Thymus (tissue), 11 donors: ENCODE measurements around the gene MAL. TPM values are rescaled to one million over a fixed set of nuclear protein-coding genes. Genes with fewer than 3 reads are reported as not detected.

ENCODE experiments used
- DNase-seq, 9 donors: peaks; one replicate each; pipeline ENCODE4 v3.0.0-alpha.2; 2013; ENCODE audit warnings: low spot score in 9 of 9, low read depth in 6 of 9, missing footprints in 1 of 9
- H3K27ac ChIP-seq, 2 donors: one replicate each; pipeline ENCODE4 v1.5.1; 2013; ENCODE audit warnings: control low read depth in 1 of 2, low read depth in 1 of 2, low read length in 1 of 2, mild to moderate bottlenecking in 1 of 2, moderate library complexity in 1 of 2
- H3K27me3 ChIP-seq, 2 donors: one replicate each; pipeline ENCODE4 v1.5.1; 2013; ENCODE audit warnings: low read length in 1 of 2; ENCODE audit not compliant: control insufficient read depth in 2 of 2, insufficient read depth in 1 of 2
- H3K36me3 ChIP-seq, 2 donors: one replicate each; pipeline ENCODE4 v1.5.1; 2013; ENCODE audit warnings: low read length in 1 of 2, mild to moderate bottlenecking in 1 of 2, moderate library complexity in 1 of 2; ENCODE audit not compliant: control insufficient read depth in 2 of 2, insufficient read depth in 2 of 2
- H3K4me1 ChIP-seq, 2 donors: one replicate each; pipeline ENCODE4 v1.5.1; 2013; ENCODE audit warnings: low read length in 2 of 2; ENCODE audit not compliant: control insufficient read depth in 2 of 2, insufficient read depth in 2 of 2
- H3K4me3 ChIP-seq, 2 donors: one replicate each; pipeline ENCODE4 v1.5.1; 2013; ENCODE audit warnings: low read length in 2 of 2, control low read depth in 1 of 2, mild to moderate bottlenecking in 1 of 2
- H3K9me3 ChIP-seq, 2 donors: one replicate each; pipeline ENCODE4 v1.5.1; 2013; ENCODE audit warnings: low read length in 1 of 2, mild to moderate bottlenecking in 1 of 2; ENCODE audit not compliant: control insufficient read depth in 2 of 2, insufficient read depth in 1 of 2
- WGBS: extraction: QIAGEN DNeasy Blood & Tissue Kit; methylation state at CpG from one replicate; pipeline ENCODE4 v1.1.7; 2013; 5-methylcytosine and 5-hydroxymethylcytosine counted together
- polyA plus RNA-seq: library from polyadenylated mRNA; stranded (reverse); fragments of 200-250 nt; gene quantifications from one replicate; pipeline ENCODE4 v1.2.3, GENCODE V29; 2013
- total RNA-seq: library from RNA; stranded (reverse); fragments of 120-200 nt; gene quantifications from one replicate; pipeline ENCODE4 v1.2.4, GENCODE V29; 2013
- donor health status: healthy.

MAL gene
- total and polyA plus RNA-seq, 2 donors: 143 to 190 TPM

- H3K27me3 ChIP-seq: no peaks in the 10 kb centered on the region
- no peak for DNase-seq
- WGBS: 91% methylated on average over 11 of the region's 11 CpGs
- peaks cover 0 to 3% of the 10 kb centered on the region in 2 donors for H3K36me3 ChIP-seq
- H3K4me1 ChIP-seq: peaks cover 64 to 94% of the 10 kb centered on the region in 2 donors
- no peak overlapping the region for H3K27ac ChIP-seq
- H3K4me3 ChIP-seq: no peak overlapping the region
- H3K9me3 ChIP-seq: peaks cover 0 to 4% of the 10 kb centered on the region in 2 donors
Observed at GRCh38 chr2:95058989-95059641, 33.6 kb downstream of the MAL start.

DNA sequence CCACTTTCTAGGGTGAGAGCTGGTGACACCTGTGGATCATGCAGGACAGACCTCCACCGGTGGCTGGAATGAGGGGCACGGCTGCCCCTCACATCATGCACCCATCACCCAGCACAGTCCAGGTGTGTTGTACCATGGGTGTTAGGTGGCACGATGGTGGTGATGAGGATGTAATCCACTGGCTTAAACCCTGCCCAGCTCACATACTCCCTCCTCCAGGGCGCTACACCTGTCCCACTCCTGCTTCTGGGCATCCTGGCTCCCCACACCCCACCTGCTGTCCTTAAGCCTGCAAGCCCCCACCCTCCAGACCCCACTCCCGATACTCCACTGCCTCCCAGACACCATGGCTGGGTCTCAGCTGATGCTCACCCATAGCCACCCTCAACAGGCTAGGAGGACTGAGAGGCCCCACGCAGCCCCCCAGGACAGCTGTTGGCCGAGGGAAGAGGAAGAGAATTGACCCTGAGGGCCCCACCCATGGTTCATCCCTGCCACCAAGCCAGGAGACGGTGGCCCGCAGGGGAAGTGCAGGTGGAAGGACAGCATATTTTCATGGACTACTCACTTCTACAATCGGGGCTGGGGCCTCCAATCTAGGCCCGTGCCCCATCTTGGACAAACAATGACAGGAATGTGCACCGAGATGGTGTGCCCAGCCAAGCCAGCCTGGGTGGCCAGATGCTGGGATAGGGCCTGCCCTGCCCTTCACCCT, 34.3 kb downstream of the MAL start:
- Histone ChIP-seq H3K4me3 (no peak overlapping the region), H3K36me3 (no peaks in the 10 kb centered on the region), H3K4me1 (peaks cover 57 to 87% of the 10 kb centered on the region in 2 donors), H3K27ac (no peak overlapping the region), H3K27me3 (no peaks in the 10 kb centered on the region), H3K9me3 (peaks cover 0 to 4% of the 10 kb centered on the region in 2 donors)
- 95% methylated on average over 12 of the region's 12 CpGs for WGBS
- no peak for DNase-seq

DNA sequence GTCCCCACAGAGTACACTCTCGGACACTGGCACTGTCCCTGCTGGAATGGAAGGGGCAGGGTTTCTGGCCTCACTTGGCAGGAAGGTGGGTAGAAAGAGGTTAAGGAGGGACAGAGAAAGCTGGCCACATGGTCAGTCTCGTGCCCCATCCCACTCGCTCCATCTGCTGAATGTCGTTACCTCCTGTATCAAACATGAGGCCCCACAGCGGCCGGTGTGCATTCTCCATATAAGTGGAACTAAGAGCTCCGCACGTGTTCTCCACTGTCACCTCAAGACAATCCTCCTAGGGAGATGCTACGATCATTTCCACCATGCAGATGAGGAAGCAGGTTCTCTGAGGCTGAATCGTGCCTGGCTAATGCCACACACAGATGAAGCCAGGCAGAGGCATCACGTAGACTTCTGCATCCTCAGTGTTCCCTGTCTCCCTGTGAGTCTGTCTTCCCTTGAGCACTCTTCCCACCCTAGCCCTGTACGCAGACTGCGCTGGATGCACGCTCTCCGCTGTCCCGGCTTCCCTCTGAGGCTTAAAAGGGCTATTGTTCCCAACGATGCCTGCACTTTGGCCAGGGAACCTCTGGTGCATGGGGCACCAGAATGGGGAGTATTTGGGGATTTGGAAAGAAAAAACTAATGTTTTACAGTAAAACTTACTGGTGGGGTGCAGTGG, 35.1 kb downstream of the MAL start:
- no peak for DNase-seq
- WGBS: 97% methylated on average over 17 of the region's 17 CpGs
- H3K27ac ChIP-seq: no peak overlapping the region

GRCh38 chr2:95061119-95061512, 35.6 kb downstream of the MAL start:
- no peaks in the 10 kb centered on the region for H3K36me3 ChIP-seq
- peaks cover 0 to 1% of the 10 kb centered on the region in 2 donors for H3K9me3 ChIP-seq
- H3K4me3 ChIP-seq: no peak overlapping the region
- H3K27ac ChIP-seq: peak overlapping the region in 1 of 2 donors; percentile 84
- no peaks in the 10 kb centered on the region for H3K27me3 ChIP-seq
- DNase-seq: no peak
- H3K4me1 ChIP-seq: peaks cover 49 to 76% of the 10 kb centered on the region in 2 donors
- whole genome bisulfite sequencing: 100% methylated on average over 1 of the region's 1 CpG

More for the DNA sequence above, 35.1 kb downstream of the MAL start:
- no peaks in the 10 kb centered on the region for H3K27me3 ChIP-seq
- peaks cover 54 to 81% of the 10 kb centered on the region in 2 donors for H3K4me1 ChIP-seq
- H3K36me3 ChIP-seq: no peaks in the 10 kb centered on the region
- H3K4me3 ChIP-seq: no peak overlapping the region
- peaks cover 0 to 4% of the 10 kb centered on the region in 2 donors for H3K9me3 ChIP-seq

DNA sequence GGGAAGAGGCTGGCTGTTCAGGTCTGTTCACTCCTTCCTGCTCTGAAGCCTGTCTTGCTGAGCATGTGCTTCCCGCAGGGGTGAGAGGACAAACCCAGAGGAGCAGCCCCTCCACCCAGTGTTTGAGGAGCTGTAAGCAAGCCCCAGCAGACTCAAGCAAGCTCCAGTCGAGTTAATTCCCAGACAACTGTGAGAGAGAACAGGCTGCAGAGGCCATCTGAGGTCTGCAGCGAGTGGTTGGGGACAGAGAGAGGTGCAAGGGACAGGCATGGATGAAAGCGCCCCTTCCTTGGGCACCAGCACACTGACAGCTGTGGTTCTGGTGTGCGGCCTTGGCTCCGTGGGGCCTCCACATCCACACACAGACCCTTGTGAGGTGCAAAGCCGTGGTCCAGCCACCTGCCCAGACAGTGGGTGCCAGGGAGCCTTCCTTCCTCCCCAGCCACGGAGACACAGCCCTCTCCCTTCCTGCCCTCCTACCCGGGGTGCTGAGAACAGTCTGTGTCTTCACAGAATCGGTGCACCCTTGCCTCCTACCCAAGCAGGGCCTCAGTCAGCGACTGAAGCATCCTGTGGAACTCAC, 36.2 kb downstream of the MAL start:
- Histone ChIP-seq H3K9me3 (no peaks in the 10 kb centered on the region), H3K4me1 (peaks cover 43 to 70% of the 10 kb centered on the region in 2 donors), H3K36me3 (no peaks in the 10 kb centered on the region), H3K27ac (peak overlapping the region; percentile 84 to 85), H3K4me3 (no peak overlapping the region), H3K27me3 (no peaks in the 10 kb centered on the region)
- DNase-seq: peak in 1 of 9 donors; percentile 72
- 40% methylated on average over 11 of the region's 11 CpGs for WGBS

DNA sequence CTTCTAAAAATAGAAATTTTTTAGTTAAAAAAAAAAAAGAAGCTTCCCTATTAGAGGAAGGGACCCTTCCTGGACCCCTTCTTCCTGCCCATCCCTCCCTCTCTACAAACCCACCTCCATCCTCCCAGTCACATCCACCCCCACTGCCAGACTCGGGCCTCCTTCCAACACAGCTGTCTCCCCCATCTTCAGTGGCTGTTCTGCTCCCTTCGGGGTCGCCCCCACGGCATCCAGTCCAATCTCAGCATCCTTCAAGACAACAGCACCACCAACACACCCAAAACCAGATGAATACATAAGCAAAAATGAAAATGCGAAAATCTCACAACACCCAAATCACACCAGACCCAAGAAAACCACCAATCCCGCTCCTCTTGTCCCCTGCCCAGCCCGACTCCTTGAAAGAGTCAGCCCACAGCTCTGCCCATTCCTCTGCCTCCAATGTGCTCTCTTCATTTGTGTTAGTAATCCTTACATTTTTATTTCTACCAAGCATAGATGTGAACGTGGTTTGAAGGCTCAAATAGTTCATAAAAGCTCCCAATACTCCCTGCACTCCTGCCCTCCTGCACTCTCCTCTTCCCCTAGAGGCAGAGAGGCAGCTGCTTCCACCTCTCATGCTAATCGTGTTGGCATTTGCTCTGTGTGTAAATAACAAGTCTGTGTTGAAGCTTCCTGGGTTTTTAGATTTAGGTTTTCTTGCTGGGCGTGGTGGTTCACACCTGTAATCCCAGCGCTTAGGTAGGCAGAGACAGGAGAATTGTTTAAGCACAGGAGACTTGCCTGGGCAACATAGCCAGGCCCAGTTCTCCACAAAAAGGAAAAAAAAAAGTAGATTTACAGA, 37.0 kb downstream of the MAL start:
- peak overlapping the region; percentile 46 to 84 for H3K27ac ChIP-seq
- no peaks in the 10 kb centered on the region for H3K36me3 ChIP-seq
- WGBS: 64% methylated on average over 11 of the region's 11 CpGs
- H3K4me3 ChIP-seq: no peak overlapping the region
- peaks cover 38 to 63% of the 10 kb centered on the region in 2 donors for H3K4me1 ChIP-seq
- H3K9me3 ChIP-seq: no peaks in the 10 kb centered on the region
- H3K27me3 ChIP-seq: no peaks in the 10 kb centered on the region
- DNase-seq: peak in 1 of 9 donors; percentile 70

GRCh38 chr2:95063086-95063958, 37.8 kb downstream of the MAL start:
- Histone ChIP-seq H3K27me3 (no peaks in the 10 kb centered on the region), H3K9me3 (no peaks in the 10 kb centered on the region), H3K27ac (peak overlapping the region; percentile 46 to 84), H3K4me3 (no peak overlapping the region), H3K4me1 (peaks cover 31 to 54% of the 10 kb centered on the region in 2 donors), H3K36me3 (no peaks in the 10 kb centered on the region)
- DNase-seq: no peak
- 79% methylated on average over 12 of the region's 12 CpGs for WGBS

DNA sequence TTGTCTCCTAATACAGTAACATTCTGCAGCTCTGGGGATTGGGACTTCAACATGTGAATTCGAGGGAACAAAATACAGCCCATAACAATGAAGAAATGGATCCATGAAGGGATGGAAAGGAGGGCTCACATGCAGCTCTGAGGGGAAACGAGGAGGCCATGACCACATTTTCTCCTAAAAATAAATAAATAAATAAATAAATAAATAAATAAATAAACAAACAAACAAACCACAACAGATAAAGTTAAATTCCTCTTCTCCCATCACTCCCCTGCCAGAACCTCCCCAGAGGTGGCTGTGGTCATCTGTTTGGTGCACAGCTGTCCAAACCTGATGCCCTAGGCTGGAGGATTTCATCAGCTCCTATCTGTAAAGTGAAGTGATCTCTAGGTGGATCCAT, 42.7 kb downstream of the MAL start:
- 98% methylated on average over 2 of the region's 2 CpGs for WGBS
- Histone ChIP-seq H3K27me3 (no peaks in the 10 kb centered on the region), H3K9me3 (no peaks in the 10 kb centered on the region), H3K36me3 (no peaks in the 10 kb centered on the region), H3K27ac (no peak overlapping the region), H3K4me3 (no peak overlapping the region), H3K4me1 (peaks cover 18 to 21% of the 10 kb centered on the region in 2 donors)
- DNase-seq: no peak
